Liver (tissue), 9 donors: ENCODE data around the gene KCNQ1. TPM values are rescaled to one million over a fixed set of nuclear protein-coding genes. Genes with fewer than 3 reads are reported as not detected.

Experiments
- DNase-seq: peaks from one replicate; pipeline ENCODE4 v3.0.0-alpha.2; 2017; ENCODE audit warnings: low spot score
- H3K27ac ChIP-seq, 2 donors: one replicate each; pipeline ENCODE4 v1.7.0; 2013; ENCODE audit warnings: inconsistent platforms in 2 of 2, low read length in 2 of 2, control low read depth in 1 of 2, low read depth in 1 of 2, mild to moderate bottlenecking in 1 of 2
- H3K27me3 ChIP-seq, 4 donors: one replicate each; pipeline versions ENCODE4 v1.6.1 to v1.7.0; 2013; ENCODE audit warnings: low read length in 3 of 4, inconsistent platforms in 1 of 4, mild to moderate bottlenecking in 1 of 4, moderate library complexity in 1 of 4; ENCODE audit not compliant: control insufficient read depth in 4 of 4, insufficient read depth in 4 of 4
- H3K36me3 ChIP-seq, 4 donors: one replicate each; pipeline versions ENCODE4 v1.6.1 to v1.7.0; 2013; ENCODE audit warnings: low read length in 3 of 4, mild to moderate bottlenecking in 3 of 4, low read depth in 1 of 4, moderate library complexity in 1 of 4; ENCODE audit not compliant: control insufficient read depth in 4 of 4, insufficient read depth in 3 of 4
- H3K4me1 ChIP-seq, 4 donors: one replicate each; pipeline versions ENCODE4 v1.6.1 to v1.7.0; 2013; ENCODE audit warnings: low read length in 3 of 4, mild to moderate bottlenecking in 3 of 4, moderate library complexity in 1 of 4; ENCODE audit not compliant: control insufficient read depth in 4 of 4, insufficient read depth in 4 of 4
- H3K4me3 ChIP-seq, 3 donors: one replicate each; pipeline versions ENCODE4 v1.6.1 to v1.7.0; 2013; ENCODE audit warnings: low read length in 3 of 3, control low read depth in 1 of 3, low read depth in 1 of 3, mild to moderate bottlenecking in 1 of 3
- H3K9ac ChIP-seq, 2 donors: one replicate each; pipeline ENCODE4 v1.7.0; 2013; ENCODE audit warnings: low read length in 2 of 2, mild to moderate bottlenecking in 2 of 2, moderate library complexity in 2 of 2, control low read depth in 1 of 2, low read depth in 1 of 2
- H3K9me3 ChIP-seq, 4 donors: one replicate each; pipeline versions ENCODE4 v1.6.1 to v1.7.0; 2013; ENCODE audit warnings: low read length in 3 of 4; ENCODE audit not compliant: control insufficient read depth in 4 of 4
- ATF3 ChIP-seq: IDR thresholded peaks from 2 replicates; pipeline ENCODE4 v1.6.1; 2016; ENCODE audit warnings: antibody characterized with exemption
- CTCF ChIP-seq: fragments of 150-350 bp; IDR thresholded peaks from 2 replicates; pipeline ENCODE4 v1.5.1; 2017; ENCODE audit warnings: improper control_type of control experiment, low read depth, low read length; ENCODE audit not compliant: missing input control
- EGR1 ChIP-seq, 2 donors: IDR thresholded peaks; 2 replicates each; pipeline ENCODE4 v1.6.1; 2016 to 2018; ENCODE audit warnings: antibody characterized with exemption in 2 of 2, low read depth in 2 of 2
- FOXA1 ChIP-seq: IDR thresholded peaks from 2 replicates; pipeline ENCODE4 v1.6.1; 2016; ENCODE audit warnings: antibody characterized with exemption
- FOXA2 ChIP-seq: IDR thresholded peaks from 2 replicates; pipeline ENCODE4 v1.6.1; 2016; ENCODE audit warnings: antibody characterized with exemption
- GABPA ChIP-seq, 2 donors: IDR thresholded peaks in 1 of 2; conservative IDR thresholded peaks in 1 of 2; 2 replicates each; pipeline ENCODE4 v1.6.1; 2016; ENCODE audit warnings: antibody characterized with exemption in 2 of 2, mild to moderate bottlenecking in 1 of 2, moderate library complexity in 1 of 2
- HNF4A ChIP-seq, 2 donors: conservative IDR thresholded peaks; 2 replicates each; pipeline ENCODE4 v1.6.1; 2016; ENCODE audit warnings: antibody characterized with exemption in 2 of 2, mild to moderate bottlenecking in 2 of 2
- HNF4G ChIP-seq: IDR thresholded peaks from 2 replicates; pipeline ENCODE4 v1.6.1; 2016; ENCODE audit warnings: antibody characterized with exemption
- JUND ChIP-seq, 2 donors: IDR thresholded peaks; 2 replicates each; pipeline ENCODE4 v1.6.1; 2016; ENCODE audit warnings: antibody characterized with exemption in 2 of 2
- MAX ChIP-seq: IDR thresholded peaks from 2 replicates; pipeline ENCODE4 v1.6.1; 2016; ENCODE audit warnings: antibody characterized with exemption
- NR2F2 ChIP-seq: IDR thresholded peaks from 2 replicates; pipeline ENCODE4 v1.6.1; 2016; ENCODE audit warnings: antibody characterized with exemption
- RAD21 ChIP-seq, 2 donors: IDR thresholded peaks; 2 replicates each; pipeline ENCODE4 v1.6.1; 2016; ENCODE audit warnings: antibody characterized with exemption in 2 of 2, mild to moderate bottlenecking in 2 of 2
- RXRA ChIP-seq, 2 donors: IDR thresholded peaks; 2 replicates each; pipeline ENCODE4 v1.6.1; 2017 to 2018; ENCODE audit warnings: antibody characterized with exemption in 2 of 2, mild to moderate bottlenecking in 1 of 2
- SP1 ChIP-seq: IDR thresholded peaks from 2 replicates; pipeline ENCODE4 v1.6.1; 2018; ENCODE audit warnings: antibody characterized with exemption, mild to moderate bottlenecking
- TAF1 ChIP-seq: conservative IDR thresholded peaks from 2 replicates; pipeline ENCODE4 v1.6.1; 2016; ENCODE audit warnings: antibody characterized with exemption, mild to moderate bottlenecking
- YY1 ChIP-seq: IDR thresholded peaks from 2 replicates; pipeline ENCODE4 v1.6.1; 2016; ENCODE audit warnings: antibody characterized with exemption, mild to moderate bottlenecking
- ZBTB33 ChIP-seq: IDR thresholded peaks from 2 replicates; pipeline ENCODE4 v1.6.1; 2016; ENCODE audit warnings: antibody characterized with exemption
- WGBS: extraction: QIAGEN DNeasy Blood & Tissue Kit; methylation state at CpG from one replicate; pipeline ENCODE4 v1.1.7; 2013; 5-methylcytosine and 5-hydroxymethylcytosine counted together
- polyA plus RNA-seq, 2 donors: library from polyadenylated mRNA; stranded (reverse) in 1 of 2; unstranded in 1 of 2; fragments of 200-250 nt in 1 of 2; fragments of >200 nt in 1 of 2; fragmentation: Nextera tagmentation in 1 of 2; extraction: Ambion mirVana in 1 of 2; gene quantifications; one replicate each; pipeline versions ENCODE4 v1.2.1 to v1.2.3, GENCODE V29; 2013 to 2015
- total RNA-seq, 2 donors: library from RNA; depleted of rRNA; stranded (reverse); fragments of >200 nt; gene quantifications; one replicate each; pipeline ENCODE4 v1.2.3, GENCODE V29; 2014
- donor health status: healthy.
- donor health status: healthy.
- donor health status: healthy.
- donor health status: healthy.
- donor health status: healthy.

The KCNQ1 gene
- total and polyA plus RNA-seq, 4 donors, result 0.31 to 2.2 (median 1.5) TPM

GRCh38 chr11:2595204-2595603 is 150.4 kb downstream of the KCNQ1 start:
- WGBS, result 81% methylated on average over 3 of the region's 3 CpGs
- H3K9ac ChIP-seq, result no peak overlapping the region
- DNase-seq, result no peak
- H3K4me3 ChIP-seq, result no peak overlapping the region
- no peak overlapping the region for H3K27ac ChIP-seq
- H3K9me3 ChIP-seq, result peaks cover 0 to 11% (median 0%) of the 10 kb centered on the region in 4 donors
- peaks cover 0 to 2% (median 0%) of the 10 kb centered on the region in 4 donors for H3K27me3 ChIP-seq
- no peaks in the 10 kb centered on the region for H3K36me3 ChIP-seq
- H3K4me1 ChIP-seq, result no peaks in the 10 kb centered on the region
- TF ChIP-seq HNF4G (no peak), TAF1 (no peak), GABPA (IDR thresholded peaks at IDR 0.05 in 1 of 2, conservative IDR thresholded peaks at IDR 0.05 in 1 of 2) (no peak), EGR1 (IDR thresholded peaks at IDR 0.05; ENCODE audit: low read depth in 2 of 2) (no peak), MAX (no peak), FOXA1 (no peak), YY1 (no peak), RAD21 (IDR thresholded peaks at IDR 0.05) (no peak), ZBTB33 (no peak)

- TF ChIP-seq FOXA1 (no peak), HNF4A (conservative IDR thresholded peaks at IDR 0.05) (no peak), TAF1 (no peak), CTCF (no peak), MAX (no peak), SP1 (no peak), RXRA (IDR thresholded peaks at IDR 0.05) (no peak)
- H3K27me3 ChIP-seq, result peaks cover 0 to 2% (median 0%) of the 10 kb centered on the region in 4 donors
These were observed 154.9 kb downstream of the KCNQ1 start for GRCh38 chr11:2599561-2600189.

GRCh38 chr11:2609345-2609744 is 164.5 kb downstream of the KCNQ1 start:
- 81% methylated on average over 2 of the region's 2 CpGs for WGBS
- DNase-seq, result no peak
- no peaks in the 10 kb centered on the region for H3K36me3 ChIP-seq
- no peaks in the 10 kb centered on the region for H3K27me3 ChIP-seq
- H3K4me3 ChIP-seq, result no peak overlapping the region
- H3K9me3 ChIP-seq, result peaks cover 0 to 1% (median 0%) of the 10 kb centered on the region in 4 donors
- H3K27ac ChIP-seq, result no peak overlapping the region
- H3K9ac ChIP-seq, result no peak overlapping the region
- H3K4me1 ChIP-seq, result no peaks in the 10 kb centered on the region
- no peak for TF ChIP-seq FOXA2
- no peak for TF ChIP-seq HNF4A (conservative IDR thresholded peaks at IDR 0.05)
- no peak for TF ChIP-seq EGR1 (IDR thresholded peaks at IDR 0.05; ENCODE audit: low read depth in 2 of 2)
- no peak for TF ChIP-seq JUND (IDR thresholded peaks at IDR 0.05)
- no peak for TF ChIP-seq TAF1
- TF ChIP-seq HNF4G, result no peak
- TF ChIP-seq RXRA (IDR thresholded peaks at IDR 0.05), result no peak
- no peak for TF ChIP-seq SP1
- no peak for TF ChIP-seq MAX
- TF ChIP-seq GABPA (IDR thresholded peaks at IDR 0.05 in 1 of 2, conservative IDR thresholded peaks at IDR 0.05 in 1 of 2), result no peak
- no peak for TF ChIP-seq ATF3
- no peak for TF ChIP-seq RAD21 (IDR thresholded peaks at IDR 0.05)
- no peak for TF ChIP-seq YY1
- no peak for TF ChIP-seq CTCF
- TF ChIP-seq NR2F2, result no peak

More at GRCh38 chr11:2599561-2600189, 154.9 kb downstream of the KCNQ1 start:
- Histone ChIP-seq H3K4me3 (no peak overlapping the region), H3K36me3 (no peaks in the 10 kb centered on the region), H3K4me1 (no peaks in the 10 kb centered on the region), H3K9ac (no peak overlapping the region), H3K27ac (no peak overlapping the region), H3K9me3 (peaks cover 0 to 11% (median 0%) of the 10 kb centered on the region in 4 donors)
- DNase-seq, result no peak
- WGBS, result 79% methylated on average over 8 of the region's 8 CpGs
